ENCODE results near the gene KANSL1. TPM values are rescaled to one million over a fixed set of nuclear protein-coding genes. Genes with fewer than 3 reads are reported as not detected.
A peak's percentile ranks its signal among the peaks of the same experiment; 100 is the strongest.

Gene KANSL1
- total RNA-seq, 2 donors from 2014 or later, result 60.0 to 72.3 TPM

- H3K36me3 ChIP-seq, result no peaks in the 10 kb centered on the region
- no peak for DNase-seq
- peaks cover 27% of the 10 kb centered on the region for H3K4me1 ChIP-seq
- no peak overlapping the region for H3K4me3 ChIP-seq
- TF ChIP-seq CTCF (IDR thresholded peaks at IDR 0.05), result no peak
- H3K27me3 ChIP-seq, result no peaks in the 10 kb centered on the region
- H3K9me3 ChIP-seq, result no peaks in the 10 kb centered on the region
- H3K9ac ChIP-seq (ENCODE audit: low read depth in 2 of 2, low read length in 2 of 2), result no peak overlapping the region
- no peak overlapping the region for H3K27ac ChIP-seq
- intact Hi-C loops (cut with DNase I), result no loop called here
These were observed 33.5 kb downstream of the KANSL1 start for GRCh38 chr17:46159686-46160085.

GRCh38 chr17:46158323-46159296 lies 34.6 kb downstream of the KANSL1 start:
- H3K9ac ChIP-seq (ENCODE audit: low read depth in 2 of 2, low read length in 2 of 2), result no peak overlapping the region
- no peaks in the 10 kb centered on the region for H3K36me3 ChIP-seq
- no peaks in the 10 kb centered on the region for H3K9me3 ChIP-seq
- no peak overlapping the region for H3K27ac ChIP-seq
- intact Hi-C loops (cut with DNase I), result no loop called here
- H3K4me1 ChIP-seq, result peaks cover 22% of the 10 kb centered on the region
- no peaks in the 10 kb centered on the region for H3K27me3 ChIP-seq
- TF ChIP-seq CTCF (IDR thresholded peaks at IDR 0.05), result no peak
- DNase-seq, result no peak
- no peak overlapping the region for H3K4me3 ChIP-seq

- intact Hi-C loops (cut with DNase I), result no loop called here
- no peaks in the 10 kb centered on the region for H3K36me3 ChIP-seq
- no peak overlapping the region for H3K4me3 ChIP-seq
- peaks cover 11% of the 10 kb centered on the region for H3K4me1 ChIP-seq
- no peaks in the 10 kb centered on the region for H3K9me3 ChIP-seq
- no peak for DNase-seq
- TF ChIP-seq CTCF (IDR thresholded peaks at IDR 0.05), result no peak
- no peak overlapping the region for H3K9ac ChIP-seq (ENCODE audit: low read depth in 2 of 2, low read length in 2 of 2)
- H3K27me3 ChIP-seq, result no peaks in the 10 kb centered on the region
- H3K27ac ChIP-seq, result peak overlapping the region; percentile 6
These were observed 35.7 kb downstream of the KANSL1 start for GRCh38 chr17:46157443-46158062.

- H3K4me1 ChIP-seq, result peaks cover 11% of the 10 kb centered on the region
- no peak for DNase-seq
- H3K9me3 ChIP-seq, result no peaks in the 10 kb centered on the region
- no peaks in the 10 kb centered on the region for H3K36me3 ChIP-seq
- TF ChIP-seq CTCF (IDR thresholded peaks at IDR 0.05), result no peak
- no peaks in the 10 kb centered on the region for H3K27me3 ChIP-seq
- intact Hi-C loops (cut with DNase I), result no loop called here
- H3K27ac ChIP-seq, result no peak overlapping the region
- peak overlapping the region in 1 of 2 donors; percentile 7 for H3K9ac ChIP-seq (ENCODE audit: low read depth in 2 of 2, low read length in 2 of 2)
- no peak overlapping the region for H3K4me3 ChIP-seq
These were observed 38.9 kb downstream of the KANSL1 start for GRCh38 chr17:46154151-46154816.

GRCh38 chr17:46152423-46152822 lies 40.8 kb downstream of the KANSL1 start:
- H3K4me1 ChIP-seq, result peaks cover 11% of the 10 kb centered on the region
- no peak overlapping the region for H3K4me3 ChIP-seq
- DNase-seq, result no peak
- no peak overlapping the region for H3K9ac ChIP-seq (ENCODE audit: low read depth in 2 of 2, low read length in 2 of 2)
- no peaks in the 10 kb centered on the region for H3K9me3 ChIP-seq
- no peaks in the 10 kb centered on the region for H3K36me3 ChIP-seq
- no peak overlapping the region for H3K27ac ChIP-seq
- no peak for TF ChIP-seq CTCF (IDR thresholded peaks at IDR 0.05)
- H3K27me3 ChIP-seq, result no peaks in the 10 kb centered on the region
- intact Hi-C loops (cut with DNase I), result no loop called here
